Gastrocnemius medialis (tissue), 4 donors: ENCODE data around the gene LZTS3.

ENCODE experiments used
- CTCF ChIP-seq, 5 experiments: fragments of 450-650 bp in 3 of 5; fragments of 200-600 bp in 2 of 5; sonication (generic) in 2 of 5; IDR thresholded peaks in 4 of 5; conservative IDR thresholded peaks in 1 of 5; 1 replicate in 4 of 5; 2 replicates in 1 of 5; pipeline ENCODE4 v1.5.1; 2016 to 2019; ENCODE audit warnings: antibody characterized with exemption in 5 of 5, mild to moderate bottlenecking in 3 of 5, moderate library complexity in 3 of 5
- POLR2A ChIP-seq, 2 donors: fragments of 450-650 bp; IDR thresholded peaks; one replicate each; pipeline ENCODE4 v1.6.1; 2017; ENCODE audit warnings: antibody characterized with exemption in 2 of 2, mild to moderate bottlenecking in 2 of 2, moderate library complexity in 2 of 2

- TF ChIP-seq CTCF (IDR thresholded peaks at IDR 0.05 in 4 of 5, conservative IDR thresholded peaks at IDR 0.05 in 1 of 5) (no peak), POLR2A (IDR thresholded peaks at IDR 0.05) (no peak)
These were observed 12.9 kb downstream of the LZTS3 start for GRCh38 chr20:3160418-3160817.
